HEK293 (cell line): ENCODE measurements around the gene TM7SF2.
"Not testable (repeated sequence)": the region's sequence is repeated elsewhere in the genome, so short reads cannot be mapped to it uniquely, and the experiment has no call there.

ENCODE experiments used
- ZFHX2 ChIP-seq: fragments of 450-650 bp; formaldehyde crosslinking; conservative IDR thresholded peaks from 2 replicates; pipeline ENCODE4 v1.5.1; 2016; ENCODE audit warnings: missing biosample characterization, missing genetic modification characterization
- TF ChIP-seq, protein P1 (sequence below): fragments of 450-650 bp; formaldehyde crosslinking; IDR thresholded peaks from 2 replicates; pipeline ENCODE4 v1.5.1; 2016; ENCODE audit warnings: missing biosample characterization, missing genetic modification characterization

DNA sequence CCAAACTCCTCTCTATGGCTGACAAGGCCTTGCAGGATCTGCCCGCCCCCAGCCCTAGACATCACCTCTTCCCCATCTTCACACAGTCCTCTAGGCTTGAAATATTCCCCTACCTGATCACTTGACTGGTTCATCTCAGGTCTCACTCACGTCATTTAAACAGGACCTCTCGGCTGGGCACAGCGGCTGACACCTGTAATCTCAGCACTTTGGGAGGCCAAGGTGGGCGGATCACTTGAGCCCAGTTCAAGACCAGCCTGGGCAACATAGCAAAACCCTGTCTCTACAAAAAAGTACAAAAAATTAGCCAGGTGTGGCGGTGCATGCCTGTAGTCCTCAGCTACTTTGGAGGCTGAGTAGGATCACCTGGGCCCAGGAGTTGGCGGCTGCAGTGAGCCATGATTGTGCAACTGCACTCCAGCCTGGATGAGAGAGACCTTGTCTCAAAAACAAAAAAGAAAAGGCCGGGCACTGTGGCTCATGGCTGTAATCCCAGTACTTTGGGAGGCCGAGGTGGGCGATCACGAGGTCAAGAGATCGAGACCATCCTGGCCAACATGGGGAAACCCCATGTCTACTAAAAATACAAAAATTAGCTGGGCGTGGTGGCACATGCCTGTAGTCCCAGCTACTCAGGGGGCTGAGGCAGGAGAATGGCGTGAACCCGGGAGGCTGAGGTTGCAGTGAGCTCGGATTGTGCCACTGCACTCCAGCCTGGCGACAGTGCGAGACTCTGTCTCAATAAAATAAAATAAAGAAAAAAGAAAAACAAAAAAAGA lies 7.4 kb downstream of the TM7SF2 start:
- TF ChIP-seq ZFHX2 (tag by site-specific recombination): not testable (repeated sequence)
- TF ChIP-seq, protein P1, sequence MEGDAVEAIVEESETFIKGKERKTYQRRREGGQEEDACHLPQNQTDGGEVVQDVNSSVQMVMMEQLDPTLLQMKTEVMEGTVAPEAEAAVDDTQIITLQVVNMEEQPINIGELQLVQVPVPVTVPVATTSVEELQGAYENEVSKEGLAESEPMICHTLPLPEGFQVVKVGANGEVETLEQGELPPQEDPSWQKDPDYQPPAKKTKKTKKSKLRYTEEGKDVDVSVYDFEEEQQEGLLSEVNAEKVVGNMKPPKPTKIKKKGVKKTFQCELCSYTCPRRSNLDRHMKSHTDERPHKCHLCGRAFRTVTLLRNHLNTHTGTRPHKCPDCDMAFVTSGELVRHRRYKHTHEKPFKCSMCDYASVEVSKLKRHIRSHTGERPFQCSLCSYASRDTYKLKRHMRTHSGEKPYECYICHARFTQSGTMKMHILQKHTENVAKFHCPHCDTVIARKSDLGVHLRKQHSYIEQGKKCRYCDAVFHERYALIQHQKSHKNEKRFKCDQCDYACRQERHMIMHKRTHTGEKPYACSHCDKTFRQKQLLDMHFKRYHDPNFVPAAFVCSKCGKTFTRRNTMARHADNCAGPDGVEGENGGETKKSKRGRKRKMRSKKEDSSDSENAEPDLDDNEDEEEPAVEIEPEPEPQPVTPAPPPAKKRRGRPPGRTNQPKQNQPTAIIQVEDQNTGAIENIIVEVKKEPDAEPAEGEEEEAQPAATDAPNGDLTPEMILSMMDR: not testable (repeated sequence)
